Body of pancreas (tissue), 4 donors: ENCODE measurements around the gene NRIP3. TPM values are rescaled to one million over a fixed set of nuclear protein-coding genes. Genes with fewer than 3 reads are reported as not detected.

ENCODE experiments used
- ATAC-seq: fragments of 150-250 bp; one replicate; pipeline ENCODE4 v1.9.1; 2016
- DNase-seq, 4 donors: peaks; one replicate each; pipeline ENCODE4 v3.0.0-alpha.2; 2019
- H3K27ac ChIP-seq, 4 donors: fragments of 200-600 bp; sonication (generic); 1 replicate in 3 of 4; 2 replicates in 1 of 4; pipeline versions ENCODE4 v1.5.1 to v1.6.1; 2016 to 2019; ENCODE audit warnings: mild to moderate bottlenecking in 1 of 4, mixed read lengths in 1 of 4, moderate library complexity in 1 of 4
- H3K27me3 ChIP-seq, 2 donors: fragments of 200-600 bp; sonication (generic); one replicate each; pipeline ENCODE4 v1.6.0; 2016; ENCODE audit warnings: mild to moderate bottlenecking in 1 of 2
- H3K36me3 ChIP-seq, 2 donors: fragments of 200-600 bp; sonication (generic); replicated peaks in 1 of 2; 2 replicates each; pipeline ENCODE4 v1.5.1; 2016; ENCODE audit warnings: low read depth in 2 of 2; ENCODE audit not compliant: insufficient read depth in 1 of 2
- H3K4me1 ChIP-seq: fragments of 200-600 bp; sonication (generic); one replicate; pipeline ENCODE4 v1.6.0; 2016
- H3K4me3 ChIP-seq, 2 donors: fragments of 200-600 bp; sonication (generic); 1 replicate in 1 of 2; 2 replicates in 1 of 2; pipeline ENCODE4 v1.5.1; 2016 to 2019
- H3K9me3 ChIP-seq, 3 donors: fragments of 200-600 bp; sonication (generic); 1 replicate in 2 of 3; 2 replicates in 1 of 3; pipeline ENCODE4 v1.5.1; 2016
- POLR2A ChIP-seq, 3 donors: fragments of 450-650 bp; IDR thresholded peaks; one replicate each; pipeline ENCODE4 v1.6.1; 2016; ENCODE audit warnings: antibody characterized with exemption in 3 of 3, mild to moderate bottlenecking in 2 of 3
- WGBS, 2 donors: methylation state at CpG; one replicate each; pipeline ENCODE4 v1.1.5; 2017; 5-methylcytosine and 5-hydroxymethylcytosine counted together
- intact Hi-C: fragments of 100-400 bp; cut with DNase I; formaldehyde crosslinking; loops from one replicate; pipeline ENCODE4 v1.15.1; 2023
- total RNA-seq, 2 donors: library from RNA; depleted of rRNA; stranded (reverse); fragments of >200 nt; gene quantifications; one replicate each; pipeline ENCODE4 v1.1.0, GENCODE V29; 2016
- TF ChIP-seq, protein P1 (sequence below), 7 experiments: fragments of 450-650 bp in 4 of 7; fragments of 200-600 bp in 3 of 7; sonication (generic) in 3 of 7; IDR thresholded peaks; one replicate each; pipeline ENCODE4 v1.5.1; 2016 to 2019; ENCODE audit warnings: antibody characterized with exemption in 7 of 7

The NRIP3 gene
- total RNA-seq, 2 donors from 2014 or later, result 2.1 TPM; not detected in 1

- Histone ChIP-seq H3K27ac (no peak overlapping the region), H3K9me3 (no peaks in the 10 kb centered on the region), H3K27me3 (no peaks in the 10 kb centered on the region), H3K36me3 (no peaks in the 10 kb centered on the region), H3K4me1 (no peaks in the 10 kb centered on the region), H3K4me3 (no peak overlapping the region)
- DNase-seq (no peak), ATAC-seq (no peak)
- WGBS, 2 donors, result 56 to 65% methylated on average over 1 of the region's 1 CpG
- no peak for TF ChIP-seq POLR2A (IDR thresholded peaks at IDR 0.05)
- TF ChIP-seq, protein P1, sequence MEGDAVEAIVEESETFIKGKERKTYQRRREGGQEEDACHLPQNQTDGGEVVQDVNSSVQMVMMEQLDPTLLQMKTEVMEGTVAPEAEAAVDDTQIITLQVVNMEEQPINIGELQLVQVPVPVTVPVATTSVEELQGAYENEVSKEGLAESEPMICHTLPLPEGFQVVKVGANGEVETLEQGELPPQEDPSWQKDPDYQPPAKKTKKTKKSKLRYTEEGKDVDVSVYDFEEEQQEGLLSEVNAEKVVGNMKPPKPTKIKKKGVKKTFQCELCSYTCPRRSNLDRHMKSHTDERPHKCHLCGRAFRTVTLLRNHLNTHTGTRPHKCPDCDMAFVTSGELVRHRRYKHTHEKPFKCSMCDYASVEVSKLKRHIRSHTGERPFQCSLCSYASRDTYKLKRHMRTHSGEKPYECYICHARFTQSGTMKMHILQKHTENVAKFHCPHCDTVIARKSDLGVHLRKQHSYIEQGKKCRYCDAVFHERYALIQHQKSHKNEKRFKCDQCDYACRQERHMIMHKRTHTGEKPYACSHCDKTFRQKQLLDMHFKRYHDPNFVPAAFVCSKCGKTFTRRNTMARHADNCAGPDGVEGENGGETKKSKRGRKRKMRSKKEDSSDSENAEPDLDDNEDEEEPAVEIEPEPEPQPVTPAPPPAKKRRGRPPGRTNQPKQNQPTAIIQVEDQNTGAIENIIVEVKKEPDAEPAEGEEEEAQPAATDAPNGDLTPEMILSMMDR (IDR thresholded peaks at IDR 0.05), result no peak
- intact Hi-C loops, result no loop called here
Observed at GRCh38 chr11:9042488-9042887, 38.7 kb upstream of the NRIP3 start.

DNA sequence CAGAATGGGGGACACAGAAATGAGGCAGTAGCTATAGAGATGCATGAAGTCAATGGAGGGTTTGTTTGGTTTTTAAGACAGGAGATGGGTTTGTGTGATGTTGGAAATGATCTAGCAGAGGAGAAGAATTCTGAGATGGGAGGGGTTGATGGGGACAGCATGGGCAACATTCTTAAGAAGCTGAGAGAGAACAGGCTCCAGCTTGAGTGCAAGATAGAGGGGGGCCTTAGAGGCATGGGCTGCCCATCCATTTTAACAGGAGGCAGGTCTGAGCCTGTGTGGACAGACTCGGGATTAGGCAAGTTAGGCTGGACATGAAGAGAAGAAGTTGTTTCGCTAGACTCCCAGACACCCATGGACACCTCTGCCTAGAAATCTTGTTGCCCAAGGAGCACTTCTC lies 37.9 kb upstream of the NRIP3 start:
- DNase-seq (no peak), ATAC-seq (no peak)
- 86 to 96% methylated on average over 2 of the region's 2 CpGs for WGBS, 2 donors
- Histone ChIP-seq H3K9me3 (no peaks in the 10 kb centered on the region), H3K27ac (no peak overlapping the region), H3K36me3 (no peaks in the 10 kb centered on the region), H3K27me3 (no peaks in the 10 kb centered on the region), H3K4me1 (no peaks in the 10 kb centered on the region), H3K4me3 (no peak overlapping the region)
- intact Hi-C loops, result no loop called here
- no peak for TF ChIP-seq POLR2A (IDR thresholded peaks at IDR 0.05)
- TF ChIP-seq, protein P1 (IDR thresholded peaks at IDR 0.05), result no peak

GRCh38 chr11:9040410-9040809 lies 36.6 kb upstream of the NRIP3 start:
- 80 to 83% methylated on average over 10 of the region's 10 CpGs for WGBS, 2 donors
- H3K36me3 ChIP-seq, result no peaks in the 10 kb centered on the region
- intact Hi-C loops, result no loop called here
- DNase-seq, result no peak
- no peak for ATAC-seq
- no peak overlapping the region for H3K4me3 ChIP-seq
- no peak overlapping the region for H3K27ac ChIP-seq
- no peaks in the 10 kb centered on the region for H3K27me3 ChIP-seq
- H3K4me1 ChIP-seq, result no peaks in the 10 kb centered on the region
- no peak for TF ChIP-seq POLR2A (IDR thresholded peaks at IDR 0.05)
- TF ChIP-seq, protein P1 (IDR thresholded peaks at IDR 0.05), result no peak
- H3K9me3 ChIP-seq, result no peaks in the 10 kb centered on the region

GRCh38 chr11:9039863-9040262 lies 36.1 kb upstream of the NRIP3 start:
- H3K4me3 ChIP-seq, result no peak overlapping the region
- WGBS, 2 donors, result 89 to 92% methylated on average over 19 of the region's 19 CpGs
- H3K4me1 ChIP-seq, result no peaks in the 10 kb centered on the region
- no peak for ATAC-seq
- intact Hi-C loops, result no loop called here
- H3K9me3 ChIP-seq, result no peaks in the 10 kb centered on the region
- no peak overlapping the region for H3K27ac ChIP-seq
- no peaks in the 10 kb centered on the region for H3K27me3 ChIP-seq
- H3K36me3 ChIP-seq, result no peaks in the 10 kb centered on the region
- TF ChIP-seq, protein P1 (IDR thresholded peaks at IDR 0.05), result no peak
- no peak for TF ChIP-seq POLR2A (IDR thresholded peaks at IDR 0.05)
- DNase-seq, result no peak

- Histone ChIP-seq H3K4me1 (no peaks in the 10 kb centered on the region), H3K9me3 (no peaks in the 10 kb centered on the region), H3K4me3 (no peak overlapping the region), H3K27me3 (no peaks in the 10 kb centered on the region), H3K36me3 (no peaks in the 10 kb centered on the region), H3K27ac (no peak overlapping the region)
- intact Hi-C loops, result no loop called here
- no peak for TF ChIP-seq POLR2A (IDR thresholded peaks at IDR 0.05)
- TF ChIP-seq, protein P1 (IDR thresholded peaks at IDR 0.05), result no peak
- DNase-seq (no peak), ATAC-seq (no peak)
- WGBS, 2 donors, result 86% methylated on average over 9 of the region's 9 CpGs
Observed at GRCh38 chr11:9039198-9039597, 35.4 kb upstream of the NRIP3 start.
